CD4-positive, alpha-beta T cell treated with Interleukin-4 for 4 hours (primary cell): ENCODE data around the gene ZNF385B.

Experiments
- DNase-seq: peaks from one replicate; pipeline ENCODE4 v3.0.0-alpha.2; 2020

Gene ZNF385B

DNA sequence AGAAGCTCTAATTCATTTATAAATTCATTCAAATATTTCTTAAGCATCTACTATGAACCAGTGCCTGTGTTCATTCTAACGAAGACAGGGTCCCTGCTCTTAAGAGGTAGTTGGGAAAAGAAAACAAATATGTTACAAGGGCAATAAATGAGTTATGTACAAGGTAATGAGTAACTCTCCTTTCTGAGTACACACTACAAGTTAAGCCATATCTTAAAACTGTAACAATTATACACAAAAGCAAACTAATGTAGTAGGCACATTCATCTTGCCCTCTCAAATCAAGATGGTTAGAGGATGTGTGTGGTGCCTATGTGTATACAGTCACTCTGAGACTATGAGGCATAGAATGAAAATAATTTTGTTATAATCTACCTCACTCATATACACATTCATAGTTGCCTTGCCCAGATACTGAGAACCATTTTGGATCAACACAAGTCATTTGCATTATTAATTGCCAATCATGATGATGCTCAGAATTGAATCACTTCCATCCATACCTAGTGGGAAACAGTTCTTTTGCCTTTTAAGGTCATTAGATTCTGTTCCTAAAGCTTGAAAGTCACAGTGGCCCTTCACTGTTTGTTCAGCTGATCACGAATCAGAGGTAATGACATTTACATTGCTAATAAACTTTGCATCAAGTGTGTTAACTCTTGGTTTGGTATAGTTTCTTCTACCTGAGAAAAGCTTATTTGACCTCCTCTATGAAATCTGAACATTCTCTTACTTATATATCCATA lies 283.1 kb downstream of the ZNF385B start:
- DNase-seq, result no peak

- no peak for DNase-seq
These were observed 287.3 kb downstream of the ZNF385B start for GRCh38 chr2:179574061-179574519.

GRCh38 chr2:179572544-179572943 lies 288.9 kb downstream of the ZNF385B start:
- DNase-seq, result no peak

GRCh38 chr2:179571721-179572120 lies 289.7 kb downstream of the ZNF385B start:
- no peak for DNase-seq

DNA sequence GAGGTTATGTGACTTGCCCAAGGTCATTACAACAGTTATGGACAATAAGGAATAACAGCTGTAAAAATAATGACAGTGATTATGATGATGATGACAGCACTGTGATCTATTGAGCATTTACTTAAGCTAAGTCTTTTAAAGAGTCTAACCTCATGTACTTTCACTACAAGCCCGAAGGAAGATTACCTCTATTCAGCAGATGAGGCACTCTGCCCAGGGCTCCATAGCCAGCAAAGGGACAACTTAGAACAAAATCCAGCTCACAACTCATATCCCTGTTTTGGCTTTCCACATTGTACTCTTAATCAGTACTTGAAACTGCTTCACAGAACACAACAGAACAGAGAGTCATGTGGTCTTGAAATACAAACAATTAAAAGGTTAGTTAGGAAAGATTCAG lies 290.2 kb downstream of the ZNF385B start:
- DNase-seq, result no peak

DNA sequence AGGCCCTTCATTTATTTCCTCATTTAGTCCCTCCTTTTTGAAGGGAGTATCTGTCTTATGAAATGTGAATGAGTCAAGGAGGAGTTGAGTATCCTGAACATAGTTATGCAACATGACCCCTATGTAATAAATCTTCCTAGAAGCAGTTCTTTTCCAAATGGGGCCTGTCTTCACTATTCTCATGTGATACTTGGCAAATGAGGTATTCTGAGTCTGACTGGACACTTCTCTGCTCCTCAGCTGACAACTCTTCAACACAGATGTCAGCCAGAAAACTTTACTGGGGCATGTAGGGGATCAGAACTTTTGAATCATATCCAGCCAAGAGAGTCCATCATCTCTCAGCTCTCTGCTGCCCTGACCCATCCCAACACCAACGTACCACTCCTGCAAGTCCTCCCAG lies 291.6 kb downstream of the ZNF385B start:
- DNase-seq, result no peak

DNA sequence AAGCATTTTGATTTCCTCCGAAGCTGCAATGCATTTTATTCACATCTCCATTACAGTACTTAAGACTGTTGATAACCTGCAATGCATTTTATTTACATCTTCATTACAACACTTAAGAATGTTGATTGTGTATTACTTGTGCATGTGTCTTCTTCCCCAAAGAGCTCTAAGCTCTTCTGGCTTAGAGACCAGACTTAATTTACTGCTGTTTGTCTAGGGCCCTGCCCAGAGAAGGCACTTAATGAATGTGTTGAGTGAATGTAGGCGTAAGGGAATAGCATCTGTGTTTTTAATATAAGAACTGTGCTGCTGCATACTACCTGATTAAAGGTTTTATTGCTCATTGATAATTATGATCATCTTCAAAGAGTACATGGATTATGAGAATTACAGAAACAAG lies 295.6 kb downstream of the ZNF385B start:
- no peak for DNase-seq

- no peak for DNase-seq
These were observed 299.0 kb downstream of the ZNF385B start for GRCh38 chr2:179562330-179562885.

GRCh38 chr2:179561702-179562101 lies 299.7 kb downstream of the ZNF385B start:
- no peak for DNase-seq

DNA sequence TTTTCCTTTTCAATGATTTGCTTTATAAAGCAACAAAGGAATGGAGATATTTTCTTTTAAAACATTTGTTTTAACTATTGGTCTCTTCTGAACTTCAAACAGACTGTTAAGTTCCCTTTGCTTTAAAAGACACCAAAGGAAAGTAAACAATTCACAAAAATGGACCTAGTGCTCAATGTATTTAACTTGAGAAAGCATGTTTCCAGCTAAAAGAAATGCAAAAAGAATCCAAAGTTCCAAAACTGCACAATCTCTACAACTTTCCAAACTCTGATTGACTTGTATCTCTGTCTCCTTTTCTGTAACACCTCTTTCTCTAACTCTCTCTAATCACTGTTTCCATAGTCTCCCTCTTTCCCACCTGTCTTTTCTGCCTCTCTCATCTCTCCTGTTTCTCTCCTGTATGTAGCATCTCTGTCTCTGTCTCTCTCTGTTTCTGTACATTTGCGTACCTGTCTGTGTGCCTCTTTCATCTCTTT lies 301.1 kb downstream of the ZNF385B start:
- DNase-seq, result no peak

DNA sequence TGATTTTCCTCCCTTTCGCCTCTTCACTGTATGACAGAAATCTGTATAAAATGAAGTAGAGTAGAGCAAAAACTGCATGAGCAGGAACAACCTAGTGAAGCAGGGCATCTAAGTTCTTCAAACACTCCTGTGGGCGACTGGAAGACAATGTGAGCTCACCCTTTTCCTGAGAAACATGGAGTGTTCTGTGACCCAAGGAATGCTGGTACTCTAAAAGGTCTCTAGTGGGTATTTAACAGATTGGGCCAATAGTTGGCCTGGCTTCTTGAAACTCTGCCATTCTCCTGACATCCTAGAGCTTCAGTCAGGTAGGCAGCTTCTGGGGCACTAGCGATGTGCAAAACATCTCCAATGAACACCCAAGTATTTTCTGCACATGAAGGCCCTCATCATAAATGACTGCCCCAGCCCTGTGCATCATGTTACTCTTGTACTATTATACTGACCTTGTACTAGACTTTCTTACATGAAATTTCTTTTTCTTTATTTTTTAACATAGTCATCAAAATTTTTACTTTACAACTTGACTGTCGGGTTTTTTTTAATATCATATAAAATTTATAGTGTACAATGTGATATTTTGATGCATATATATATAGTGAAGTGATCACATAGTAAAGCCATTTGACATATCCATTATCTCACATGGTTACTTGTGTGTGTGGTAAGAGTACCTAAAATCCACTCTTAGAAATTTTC lies 302.2 kb downstream of the ZNF385B start:
- DNase-seq, result no peak

GRCh38 chr2:179558010-179558934 lies 303.1 kb downstream of the ZNF385B start:
- no peak for DNase-seq

- DNase-seq, result no peak
These were observed 305.0 kb downstream of the ZNF385B start for GRCh38 chr2:179556425-179556824.

DNA sequence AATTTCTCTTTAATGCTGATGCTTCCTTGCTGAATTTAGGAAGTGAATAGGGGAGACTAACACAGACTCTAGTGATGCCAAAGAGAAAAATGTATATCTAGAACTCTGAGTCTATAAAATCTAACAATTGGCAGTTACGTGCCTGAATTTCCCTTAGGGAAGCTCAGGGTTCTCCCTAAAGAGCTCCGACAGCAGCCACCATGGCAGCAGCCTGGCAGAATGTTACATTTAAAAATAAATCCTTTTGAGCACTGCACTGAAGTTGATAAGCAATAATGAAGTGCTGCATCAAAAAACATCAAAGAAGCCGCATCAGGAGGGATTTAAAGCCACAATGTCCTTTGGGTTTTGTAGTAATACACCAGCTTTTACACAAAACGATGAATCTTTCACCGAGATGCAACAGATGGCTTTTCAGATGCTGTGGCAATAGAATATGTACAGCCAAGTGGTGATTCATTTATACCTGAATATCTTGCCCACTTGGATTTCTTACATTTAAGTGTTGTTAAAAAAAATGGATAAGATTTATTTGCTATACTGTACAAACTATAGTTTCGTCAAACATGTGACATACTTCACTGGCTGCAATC lies 305.6 kb downstream of the ZNF385B start:
- no peak for DNase-seq

- DNase-seq, result no peak
These were observed 306.6 kb downstream of the ZNF385B start for GRCh38 chr2:179554639-179555386.

DNA sequence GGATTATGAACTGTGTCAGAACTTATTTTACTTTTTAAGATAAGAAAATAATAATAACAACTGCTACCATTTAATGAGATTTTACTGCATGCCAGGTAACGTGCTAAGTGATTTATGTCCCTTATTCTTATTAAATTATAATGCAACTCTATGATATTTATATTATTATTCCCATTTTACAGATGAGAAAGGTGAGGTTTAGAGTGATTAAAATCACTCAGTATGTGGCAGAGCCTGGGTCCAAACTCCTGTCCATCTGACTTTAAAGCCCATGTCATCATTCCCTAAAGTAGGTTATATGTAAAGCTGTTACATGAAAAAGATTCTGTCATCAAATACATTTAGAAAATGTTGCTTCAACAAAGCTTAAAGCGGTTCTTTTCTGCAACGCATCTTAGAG lies 308.0 kb downstream of the ZNF385B start:
- no peak for DNase-seq

GRCh38 chr2:179551539-179552045 lies 309.8 kb downstream of the ZNF385B start:
- DNase-seq, result no peak

- DNase-seq, result no peak
These were observed 310.6 kb downstream of the ZNF385B start for GRCh38 chr2:179550849-179551248.

DNA sequence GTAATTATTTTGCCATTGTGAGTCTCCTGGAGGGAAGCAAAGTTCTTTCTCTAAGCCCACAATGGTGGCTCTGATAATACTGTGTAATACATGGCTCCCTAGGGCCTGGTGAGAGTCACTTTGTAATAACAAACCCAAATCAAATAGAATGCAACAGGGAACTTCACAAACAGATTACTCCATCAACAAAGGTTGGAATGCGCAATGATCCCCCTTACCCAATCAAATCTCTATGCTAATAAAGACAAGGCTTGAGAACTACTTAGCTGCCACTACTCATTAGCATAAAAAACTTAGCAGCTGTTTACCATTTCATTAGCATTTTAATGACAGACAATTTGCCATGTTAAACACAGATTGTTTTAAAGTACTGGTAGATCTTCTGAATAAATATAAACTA lies 311.2 kb downstream of the ZNF385B start:
- no peak for DNase-seq

DNA sequence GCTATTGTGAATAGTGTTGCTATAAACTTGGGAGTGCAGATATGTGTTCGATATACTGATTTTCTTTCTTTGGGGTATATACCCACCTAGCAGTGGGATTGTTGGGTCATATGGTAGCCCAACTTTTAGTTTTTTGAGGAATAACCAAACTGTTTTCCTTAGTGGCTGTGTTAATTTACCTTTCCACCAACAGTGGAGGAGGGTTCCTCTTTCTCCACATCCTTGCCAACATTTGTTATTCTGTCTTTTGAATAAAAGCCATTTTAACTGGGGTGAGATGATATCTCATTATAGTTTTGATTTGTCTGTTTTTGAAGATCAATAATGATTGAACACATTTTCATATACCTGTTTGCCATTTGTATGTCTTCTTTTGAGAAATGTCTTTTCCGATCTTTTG lies 314.8 kb downstream of the ZNF385B start:
- no peak for DNase-seq

DNA sequence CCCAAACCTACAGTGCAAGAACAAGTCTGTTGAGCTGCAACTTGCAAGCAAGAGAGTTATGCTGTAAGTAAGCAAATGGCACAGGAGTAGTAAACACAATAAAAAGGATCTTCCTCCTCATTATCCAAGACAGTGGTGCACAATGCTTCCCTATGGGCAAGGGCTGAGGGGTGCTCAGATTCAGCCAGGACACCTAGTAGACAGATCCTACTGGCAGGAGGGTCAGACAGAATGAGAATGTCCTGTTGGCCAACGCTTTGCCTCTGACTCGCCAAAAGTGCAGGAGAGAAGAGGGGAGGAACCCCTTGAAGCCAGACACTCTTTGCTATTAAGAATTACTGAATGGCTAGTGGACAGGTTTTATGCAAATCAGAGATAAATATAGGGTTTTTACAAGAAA lies 316.4 kb downstream of the ZNF385B start:
- no peak for DNase-seq
